Stimulated activated CD8-positive, alpha-beta memory T cell treated with anti-CD3 and anti-CD28 coated beads, Interleukin-7, amount 100 ng/mL, for 4 hours (primary cell): ENCODE measurements around the gene MTMR10.

ENCODE experiments used
- DNase-seq, 2 donors: peaks; one replicate each; pipeline ENCODE4 v3.0.0-alpha.2; 2020; ENCODE audit warnings: low read depth in 2 of 2

The MTMR10 gene

GRCh38 chr15:30921106-30921505, 70.3 kb downstream of the MTMR10 start:
- DNase-seq = no peak

GRCh38 chr15:30919877-30920550, 71.4 kb downstream of the MTMR10 start:
- no peak for DNase-seq

- DNase-seq = no peak
These were observed 73.1 kb downstream of the MTMR10 start for GRCh38 chr15:30918366-30918765.

GRCh38 chr15:30917675-30918074, 73.8 kb downstream of the MTMR10 start:
- no peak for DNase-seq

- no peak for DNase-seq
These were observed 74.4 kb downstream of the MTMR10 start for GRCh38 chr15:30917013-30917412.

GRCh38 chr15:30913761-30914160, 77.7 kb downstream of the MTMR10 start:
- DNase-seq = no peak

GRCh38 chr15:30906366-30906765, 85.1 kb downstream of the MTMR10 start:
- no peak for DNase-seq

GRCh38 chr15:30905821-30906220, 85.6 kb downstream of the MTMR10 start:
- no peak for DNase-seq

GRCh38 chr15:30904812-30905211, 86.6 kb downstream of the MTMR10 start:
- DNase-seq = no peak

- peak; percentile 64 to 76 for DNase-seq
These were observed 87.8 kb downstream of the MTMR10 start, which contains the start of gene FAN1 for GRCh38 chr15:30903497-30904187. Gene FAN1 (plus strand): TSS chr15:30903915. CDS start chr15:30904664, 749 bp downstream.

GRCh38 chr15:30901889-30902288, 89.5 kb downstream of the MTMR10 start:
- no peak for DNase-seq

- no peak for DNase-seq
These were observed 95.2 kb downstream of the MTMR10 start for GRCh38 chr15:30896211-30896606.

GRCh38 chr15:30895461-30896210, 95.8 kb downstream of the MTMR10 start:
- DNase-seq = no peak

GRCh38 chr15:30889196-30889595, 102.2 kb downstream of the MTMR10 start:
- DNase-seq = no peak
